IPS-NIHi11 (cell line): ENCODE data around the gene PTAR1.

ENCODE experiments used
- DNase-seq: peaks from one replicate; pipeline ENCODE4 v3.0.0; 2012; ENCODE audit warnings: mixed read lengths, low spot score

The PTAR1 gene

DNA sequence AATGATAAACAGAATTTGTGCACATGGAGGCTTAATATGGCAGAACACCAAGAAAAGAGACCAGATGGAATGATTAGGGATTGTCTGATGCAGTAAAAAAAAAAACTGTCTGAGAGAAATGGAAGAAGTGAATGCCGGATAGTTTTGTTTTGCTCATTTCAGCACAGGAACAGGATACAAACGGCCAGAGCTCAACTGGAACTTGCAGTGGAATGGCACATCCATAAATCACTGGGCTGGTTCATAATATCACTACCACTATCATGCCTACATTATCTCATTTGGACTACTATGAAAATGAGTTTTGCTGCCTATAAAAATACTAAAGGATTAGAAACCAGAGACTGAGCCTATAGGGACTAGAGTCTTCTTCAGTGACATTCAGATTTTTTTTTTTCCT, 9.7 kb downstream of the PTAR1 start:
- DNase-seq = no peak

GRCh38 chr9:69748304-69748703, 11.5 kb downstream of the PTAR1 start:
- DNase-seq = no peak

GRCh38 chr9:69746859-69747560, 12.8 kb downstream of the PTAR1 start:
- DNase-seq = no peak

GRCh38 chr9:69745716-69746437, 13.9 kb downstream of the PTAR1 start:
- DNase-seq = no peak

DNA sequence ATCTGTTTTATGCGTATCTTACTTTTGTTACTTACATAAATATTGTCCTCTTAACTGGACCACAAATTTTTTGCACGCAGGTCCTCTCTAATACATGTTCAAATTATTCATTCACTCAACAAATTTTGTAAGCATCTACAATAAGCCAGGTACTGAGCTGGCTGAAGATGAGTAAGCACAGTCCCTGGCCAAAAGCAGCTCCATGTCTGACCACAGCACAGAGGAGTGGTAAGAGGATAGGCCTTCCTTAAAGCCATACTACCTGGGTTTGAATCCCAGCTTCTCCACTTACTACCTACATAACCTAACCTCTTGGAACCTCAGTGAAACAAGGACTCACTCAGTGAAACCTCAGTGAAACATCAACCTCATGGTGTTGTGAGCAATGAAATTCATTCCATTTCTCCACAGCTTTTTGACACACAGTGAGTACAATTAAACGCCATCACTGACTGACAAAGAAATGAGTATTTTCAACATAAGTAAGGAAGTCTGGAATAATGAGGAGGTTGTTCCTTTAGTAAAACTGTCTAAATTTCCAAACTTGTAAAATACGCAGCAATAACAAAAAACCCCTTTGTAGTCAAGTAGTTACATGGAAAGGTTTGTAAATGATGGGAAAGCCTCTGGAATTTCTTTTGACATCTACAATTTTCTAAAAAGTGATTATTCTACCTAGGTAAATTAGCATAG, 15.0 kb downstream of the PTAR1 start:
- DNase-seq = no peak

- no peak for DNase-seq
Measured at GRCh38 chr9:69743930-69744329, 15.9 kb downstream of the PTAR1 start.

DNA sequence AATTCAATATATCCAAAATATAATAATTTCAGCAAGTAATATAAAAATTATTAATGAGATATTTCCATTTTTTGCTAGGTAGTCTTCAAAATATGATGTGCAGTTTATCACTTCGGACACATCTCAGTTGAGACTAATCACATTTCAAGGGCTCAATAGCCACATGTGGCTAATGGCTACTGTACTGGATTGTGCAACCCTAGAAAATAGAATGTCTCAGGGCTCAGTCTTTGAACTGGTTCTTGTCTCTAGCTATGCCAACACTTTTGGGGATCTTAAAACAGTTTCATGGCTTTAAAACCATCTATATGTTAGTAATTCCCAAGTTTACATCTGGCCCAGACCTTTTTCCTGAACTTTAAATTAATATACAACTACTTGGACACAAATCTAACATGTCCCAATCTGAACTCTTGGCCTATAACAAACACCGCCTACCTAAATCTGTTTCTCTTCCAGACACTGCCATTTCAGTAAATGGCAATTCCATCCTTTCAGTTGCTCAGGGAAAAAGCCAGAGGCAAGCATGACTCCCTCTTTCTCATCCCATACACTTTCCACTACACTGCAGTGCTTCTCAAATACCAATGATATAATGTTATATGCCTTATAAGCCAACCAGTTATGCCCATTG, 18.8 kb downstream of the PTAR1 start:
- DNase-seq = no peak

GRCh38 chr9:69731348-69731747, 28.5 kb downstream of the PTAR1 start:
- DNase-seq = no peak

DNA sequence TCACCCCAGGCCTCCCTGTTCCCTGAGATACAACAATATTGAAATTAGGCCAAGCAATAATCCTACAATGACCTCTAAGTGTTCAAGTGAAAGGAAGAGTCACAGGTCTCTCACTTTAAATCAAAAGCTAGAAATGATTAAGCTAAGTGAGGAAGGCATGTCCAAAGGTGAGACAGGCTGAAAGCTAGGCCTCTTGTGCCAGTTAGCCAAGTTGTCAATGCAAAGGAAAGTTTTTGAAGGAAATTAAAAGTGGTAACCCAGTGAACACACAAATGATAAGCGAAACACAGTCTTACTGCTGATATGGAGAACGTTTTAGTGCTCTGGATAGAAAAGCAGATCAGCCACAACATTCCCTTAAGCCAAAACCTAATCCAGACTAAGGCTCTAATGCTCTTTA, 39.8 kb downstream of the PTAR1 start:
- no peak for DNase-seq

DNA sequence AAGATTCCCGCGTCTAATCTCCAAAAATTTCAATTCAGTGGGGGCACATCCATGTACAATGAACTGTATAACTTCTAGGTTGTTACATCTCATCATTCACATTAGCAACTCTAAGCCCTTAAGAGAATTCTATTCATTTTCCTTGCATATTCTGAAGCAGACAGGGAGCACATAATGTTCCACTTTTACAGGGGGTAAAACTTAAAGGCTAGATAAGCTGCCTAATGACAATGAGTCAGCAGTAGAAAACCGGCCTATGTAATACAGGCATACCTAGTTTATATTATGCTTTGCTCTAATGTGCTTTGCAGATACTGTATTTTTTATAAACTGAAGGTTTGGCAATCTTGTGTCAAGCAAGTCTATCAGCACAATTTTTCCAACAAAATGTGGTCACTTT, 40.4 kb downstream of the PTAR1 start:
- DNase-seq = no peak

GRCh38 chr9:69718218-69718617, 41.6 kb downstream of the PTAR1 start:
- no peak for DNase-seq

- no peak for DNase-seq
Measured at GRCh38 chr9:69715825-69716224, 44.0 kb downstream of the PTAR1 start.

- DNase-seq = no peak
Measured at GRCh38 chr9:69715096-69715495, 44.7 kb downstream of the PTAR1 start.

DNA sequence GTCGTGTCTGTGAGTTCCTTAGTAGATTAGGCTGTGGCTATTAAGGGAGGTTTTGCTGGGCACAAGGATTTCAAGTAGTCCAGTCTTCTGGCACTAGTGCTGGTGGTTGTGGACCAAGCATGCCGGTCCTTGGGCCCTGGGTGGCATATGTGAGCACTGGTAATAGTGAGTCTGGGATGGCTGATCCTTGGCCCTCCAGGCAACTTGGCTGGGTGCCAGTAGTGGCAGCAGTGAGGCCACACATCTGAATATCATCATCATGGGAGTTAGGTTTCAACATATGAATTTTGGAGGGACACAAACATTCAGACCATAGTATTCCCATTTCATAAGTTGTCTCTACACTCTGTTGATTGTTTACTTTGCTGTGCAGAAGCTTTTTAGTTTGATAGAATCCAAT, 62.3 kb downstream of the PTAR1 start:
- no peak for DNase-seq

- no peak for DNase-seq
Measured at GRCh38 chr9:69696802-69697201, 63.0 kb downstream of the PTAR1 start.

DNA sequence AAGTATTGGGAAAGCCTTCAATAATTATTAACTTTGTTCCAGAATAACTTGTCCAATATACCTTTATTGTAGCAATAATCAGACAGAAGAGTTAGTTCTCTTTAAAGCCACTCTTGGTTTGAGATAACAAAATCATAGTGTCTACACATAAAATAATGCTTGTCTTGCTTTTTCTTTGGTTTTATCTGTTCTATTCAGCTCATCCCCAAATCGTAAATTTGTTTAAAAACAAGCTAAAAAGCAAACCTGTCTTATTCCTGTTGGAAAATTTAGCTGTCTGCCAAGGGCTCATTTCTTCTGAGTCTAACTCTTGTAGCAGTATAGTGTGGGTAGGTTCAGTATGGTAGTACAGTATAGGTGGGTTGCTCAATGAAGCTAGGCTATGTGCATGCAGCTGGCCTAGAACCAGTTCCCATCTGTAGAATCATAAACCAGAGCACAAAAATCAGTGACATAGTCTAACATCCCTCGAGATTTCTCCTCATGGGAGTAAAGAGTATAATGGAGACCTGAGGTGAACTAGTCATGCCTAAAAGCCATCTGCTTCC, 69.7 kb downstream of the PTAR1 start:
- DNase-seq = no peak

DNA sequence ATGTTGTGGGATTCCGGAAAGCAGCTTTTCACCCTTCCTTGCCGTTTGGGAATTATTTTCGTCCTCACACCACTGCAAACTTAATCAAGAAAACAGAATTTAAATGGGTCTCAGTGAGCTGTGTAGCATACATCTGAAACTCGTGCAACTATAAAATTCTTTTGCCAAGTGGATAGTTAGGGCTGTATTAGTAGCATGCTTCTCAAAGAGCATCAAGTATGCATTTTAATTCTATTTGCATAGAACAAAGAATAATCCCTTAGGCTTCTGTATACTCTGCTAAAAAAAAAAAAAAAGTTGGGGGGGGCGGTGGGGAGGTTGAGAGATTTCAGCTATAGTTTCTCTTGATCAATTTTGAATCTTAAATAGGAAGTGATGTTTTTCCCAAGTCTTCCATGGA, 75.9 kb downstream of the PTAR1 start:
- no peak for DNase-seq

DNA sequence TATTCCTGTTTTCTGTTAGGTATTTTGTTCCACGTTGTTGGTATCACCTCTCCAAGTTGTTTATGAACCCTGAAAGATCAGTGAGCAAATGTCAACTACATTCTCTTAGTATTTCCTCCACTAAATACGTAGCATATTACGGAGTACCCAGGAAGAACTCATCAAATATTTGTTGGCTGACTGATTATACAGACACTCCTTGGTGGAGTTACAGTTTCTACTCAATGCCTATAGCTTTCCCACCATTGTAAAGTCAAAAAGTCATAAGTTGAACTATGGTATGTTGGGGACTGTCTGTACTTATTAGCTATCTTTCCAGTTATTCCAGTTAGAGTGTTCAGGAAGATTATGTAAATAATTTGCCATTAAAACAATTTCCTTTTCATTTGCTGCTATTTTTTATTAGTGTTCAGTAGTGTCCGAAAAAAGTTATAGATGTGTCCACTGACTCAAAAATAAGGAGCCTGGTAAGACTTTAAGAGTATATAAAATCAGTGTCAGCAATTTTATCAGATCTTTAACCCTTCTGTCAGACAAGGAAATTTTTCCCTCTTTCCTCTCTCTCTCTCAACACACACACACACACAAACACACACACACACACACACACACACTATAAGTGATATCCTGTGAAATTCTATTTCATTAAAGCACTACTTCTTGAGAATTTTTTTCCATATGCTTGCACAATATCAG, 80.8 kb downstream of the PTAR1 start:
- DNase-seq = no peak

GRCh38 chr9:69677931-69678330, 81.9 kb downstream of the PTAR1 start:
- no peak for DNase-seq

DNA sequence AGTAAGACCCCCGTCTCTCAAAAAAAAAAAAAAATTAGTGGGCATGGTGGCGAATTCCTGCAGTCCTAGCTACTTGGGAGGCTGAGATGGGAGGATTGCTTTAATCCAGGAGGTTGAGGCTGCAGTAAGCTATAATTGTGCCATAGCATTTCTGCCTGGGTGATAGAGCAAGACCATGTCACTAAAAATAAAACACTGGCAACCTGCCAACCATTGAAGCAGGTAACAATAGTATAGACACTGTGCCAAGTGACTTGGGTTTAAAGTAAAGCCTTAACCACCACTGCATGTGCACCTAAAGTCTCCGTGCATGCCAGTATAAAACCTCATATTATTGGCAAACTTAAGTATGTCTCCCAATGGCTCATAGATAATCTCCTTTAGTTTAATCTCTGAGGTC, 84.2 kb downstream of the PTAR1 start:
- no peak for DNase-seq

DNA sequence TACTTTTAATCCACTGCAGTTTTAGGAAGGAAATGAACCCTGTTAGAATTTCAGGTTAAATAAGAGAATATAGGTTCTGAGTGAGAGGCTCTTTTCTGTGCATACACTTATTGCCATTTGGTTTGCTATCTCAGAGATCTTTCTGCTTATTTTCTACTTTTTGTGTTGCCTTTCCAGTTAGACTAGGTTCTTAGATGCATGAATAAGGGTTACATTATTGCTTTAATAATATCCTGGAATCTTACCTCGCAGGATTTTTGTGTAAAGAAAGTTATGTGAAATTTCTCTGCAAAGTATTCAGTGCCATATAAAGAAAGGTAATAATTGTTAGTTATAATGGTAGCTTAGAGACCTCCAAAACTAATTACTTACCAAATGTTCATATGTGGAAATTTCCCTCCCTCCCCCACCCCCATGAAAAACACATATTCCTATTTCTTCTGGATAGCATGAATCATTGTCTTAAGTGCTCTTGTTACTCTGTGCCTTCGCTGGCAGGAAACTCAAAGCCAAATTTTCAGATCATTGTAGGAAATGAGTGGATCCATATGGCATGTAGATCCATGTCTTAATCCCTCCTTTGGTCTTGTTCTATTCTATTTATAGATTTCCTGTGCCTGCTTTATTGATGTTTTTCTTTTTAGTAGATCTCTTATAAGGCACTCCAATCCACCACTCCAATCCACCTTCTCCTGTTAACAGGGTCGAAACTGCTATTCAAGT, 84.9 kb downstream of the PTAR1 start:
- no peak for DNase-seq
